NCI-H1105 (cell line): Measurements from ENCODE around the gene CDKN2B-AS1.

Source experiments
- DNase-seq: peaks from one replicate; lab custom pipeline; 2025; lab: John Stamatoyannopoulos, UW

The CDKN2B-AS1 gene

GRCh38 chr9:22154064-22154463 lies 159.5 kb downstream of the CDKN2B-AS1 start:
- DNase-seq, result no peak

GRCh38 chr9:22156586-22156985 lies 162.0 kb downstream of the CDKN2B-AS1 start:
- no peak for DNase-seq

GRCh38 chr9:22157276-22157675 lies 162.7 kb downstream of the CDKN2B-AS1 start:
- no peak for DNase-seq

- DNase-seq, result no peak
These were observed 163.2 kb downstream of the CDKN2B-AS1 start for GRCh38 chr9:22157828-22158227.

GRCh38 chr9:22158271-22158670 lies 163.7 kb downstream of the CDKN2B-AS1 start:
- DNase-seq, result no peak

- no peak for DNase-seq
These were observed 164.3 kb downstream of the CDKN2B-AS1 start for GRCh38 chr9:22158927-22159346.

GRCh38 chr9:22159586-22159985 lies 165.0 kb downstream of the CDKN2B-AS1 start:
- DNase-seq, result no peak

GRCh38 chr9:22160221-22160620 lies 165.6 kb downstream of the CDKN2B-AS1 start:
- no peak for DNase-seq

- no peak for DNase-seq
These were observed 170.6 kb downstream of the CDKN2B-AS1 start for GRCh38 chr9:22165144-22165543.

GRCh38 chr9:22169243-22169642 lies 174.7 kb downstream of the CDKN2B-AS1 start:
- DNase-seq, result no peak

- no peak for DNase-seq
These were observed 175.3 kb downstream of the CDKN2B-AS1 start for GRCh38 chr9:22169727-22170503.
